Measurements from ENCODE around the gene CBR1. TPM values are rescaled to one million over a fixed set of nuclear protein-coding genes. Genes with fewer than 3 reads are reported as not detected.
"Not testable (repeated sequence)": the region's sequence is repeated elsewhere in the genome, so short reads cannot be mapped to it uniquely, and the experiment has no call there.

Gene CBR1
- polyA plus RNA-seq, 12 donors, result 11.4 to 24.2 (median 20.7) TPM; not detected in 1

DNA sequence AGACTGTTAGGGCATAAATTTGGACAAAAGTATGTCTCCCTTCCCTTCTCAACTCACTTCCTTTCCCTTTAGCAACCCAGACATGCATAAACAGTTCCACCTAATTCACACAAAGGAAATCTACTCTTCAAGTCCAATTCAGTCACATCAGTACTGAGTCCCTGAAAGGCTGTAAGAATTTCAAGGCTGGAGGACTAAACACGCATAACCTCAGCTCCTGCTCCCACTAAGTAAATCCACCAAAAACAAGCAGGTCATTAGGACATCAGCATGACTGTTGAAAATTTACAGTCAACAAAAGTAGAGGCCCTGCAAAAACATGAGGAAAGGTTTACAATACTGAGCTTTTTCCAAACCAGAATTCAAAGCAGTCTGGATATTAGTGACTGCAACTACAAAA, 27.9 kb upstream of the CBR1 start:
- DNase-seq, result no peak

DNA sequence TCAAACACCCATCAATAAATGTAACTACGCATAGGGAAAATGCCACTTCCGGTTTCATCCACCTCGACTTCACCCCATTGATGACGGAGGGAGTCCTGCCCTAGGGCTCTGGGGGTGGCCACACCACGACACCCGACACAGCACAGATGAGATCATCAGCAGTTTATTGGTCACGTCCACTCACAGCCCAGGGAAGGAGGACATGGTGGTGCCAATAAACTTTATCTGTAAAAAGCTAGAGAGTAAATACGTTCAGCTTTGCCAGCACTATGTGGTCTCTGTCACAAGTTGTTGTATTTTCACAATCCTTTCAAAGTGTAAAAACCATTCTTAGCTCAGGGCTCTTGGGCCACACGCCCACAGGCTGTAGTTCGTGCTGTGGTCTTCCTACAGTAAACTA, 25.8 kb upstream of the CBR1 start:
- no peak for DNase-seq

DNA sequence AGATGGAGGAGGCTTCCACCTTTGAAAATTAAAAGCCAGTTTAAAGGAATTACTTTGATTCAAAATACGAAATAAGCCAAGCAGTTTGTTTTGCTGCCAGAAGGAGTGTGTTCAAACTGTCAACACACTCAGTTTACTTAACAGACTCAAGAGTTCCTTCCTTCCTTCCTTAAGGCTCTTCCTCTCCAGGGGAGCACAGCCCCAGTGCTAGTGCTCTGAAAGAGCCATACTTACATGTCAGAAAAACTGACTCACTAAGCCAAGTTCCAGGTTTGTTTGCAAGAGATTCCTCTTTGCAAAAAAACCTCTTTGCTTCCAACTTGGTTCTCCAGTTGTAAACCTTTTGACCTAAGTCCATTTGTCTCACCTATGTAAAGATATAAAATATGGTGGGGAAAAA, 23.8 kb upstream of the CBR1 start:
- DNase-seq, result no peak

DNA sequence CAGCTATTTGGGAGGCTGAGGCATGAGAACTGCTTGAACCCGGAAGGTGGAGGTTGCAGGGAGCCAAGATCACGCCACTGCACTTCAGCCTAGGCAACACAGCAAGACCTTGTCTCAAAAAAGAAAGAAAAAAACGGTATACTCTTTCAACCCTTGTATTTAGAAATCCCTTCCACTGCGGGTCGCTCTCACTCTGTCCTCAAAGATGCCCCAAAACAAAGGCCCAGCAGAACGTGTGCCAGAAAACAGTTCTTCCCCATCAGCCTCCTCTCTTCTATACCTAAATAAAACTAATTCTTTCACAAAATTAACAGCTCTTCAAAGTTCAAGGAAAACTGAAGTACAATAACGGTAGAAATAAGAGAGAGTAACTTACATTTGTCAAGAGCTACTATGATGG, 22.7 kb upstream of the CBR1 start:
- no peak for DNase-seq

DNA sequence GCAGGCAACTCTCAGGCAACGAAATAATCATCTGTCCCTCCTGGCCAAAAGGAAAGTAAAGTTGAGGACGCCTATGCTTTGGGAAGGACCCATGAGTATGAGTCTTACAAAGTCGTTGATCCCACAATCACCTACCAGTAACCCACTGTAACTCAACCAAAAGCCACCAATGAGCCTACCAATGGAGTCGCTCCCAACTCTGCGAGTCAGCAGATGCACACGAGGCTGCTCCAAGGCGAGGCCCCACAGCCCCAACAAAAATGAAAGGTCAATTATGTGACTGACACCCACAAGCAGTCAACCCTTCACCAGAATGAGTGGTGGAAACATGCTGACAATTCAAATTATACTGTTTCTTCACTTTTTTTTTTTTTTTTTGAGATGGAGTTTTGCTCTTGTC, 21.5 kb upstream of the CBR1 start:
- DNase-seq, result no peak

DNA sequence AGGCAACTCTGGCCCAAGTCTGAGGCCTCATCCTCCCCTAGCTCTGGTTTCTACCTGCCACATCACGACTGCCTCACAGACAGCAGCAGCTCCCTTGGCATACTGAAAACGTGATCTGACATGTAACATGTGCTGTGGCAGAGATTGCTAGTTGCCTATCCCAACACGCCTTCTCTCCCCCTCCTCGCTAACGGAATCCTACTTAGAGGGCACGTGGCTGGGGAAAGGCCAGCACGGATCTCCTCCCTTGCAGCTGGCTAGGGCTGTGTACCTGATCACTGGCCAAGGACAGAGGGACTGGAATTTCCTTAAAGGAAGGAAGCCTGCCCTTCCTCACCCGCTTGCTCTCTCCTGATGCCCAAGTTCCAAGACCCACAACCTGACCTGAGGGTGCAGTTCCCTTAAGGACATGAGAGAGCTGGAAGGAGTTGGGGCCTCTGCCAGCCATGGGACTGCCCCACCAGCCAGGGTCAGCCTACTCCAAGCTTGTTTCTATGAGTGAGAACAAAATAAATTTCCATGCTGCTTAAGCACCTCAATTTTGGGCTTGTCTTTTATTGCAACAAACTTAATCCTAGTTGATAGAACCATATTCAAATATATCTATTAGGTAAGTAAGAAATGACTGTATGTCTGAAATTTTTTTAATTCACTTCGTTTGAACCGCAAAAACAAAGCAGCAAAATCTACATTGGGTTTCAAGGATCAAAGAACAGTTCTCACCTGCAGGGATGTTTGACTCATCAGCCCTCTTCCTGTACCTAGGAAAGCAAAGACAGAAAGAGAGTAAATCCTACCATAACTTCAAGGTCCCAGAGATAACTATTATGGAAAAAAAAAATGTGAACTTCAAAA, 16.7 kb upstream of the CBR1 start:
- DNase-seq, result no peak

DNA sequence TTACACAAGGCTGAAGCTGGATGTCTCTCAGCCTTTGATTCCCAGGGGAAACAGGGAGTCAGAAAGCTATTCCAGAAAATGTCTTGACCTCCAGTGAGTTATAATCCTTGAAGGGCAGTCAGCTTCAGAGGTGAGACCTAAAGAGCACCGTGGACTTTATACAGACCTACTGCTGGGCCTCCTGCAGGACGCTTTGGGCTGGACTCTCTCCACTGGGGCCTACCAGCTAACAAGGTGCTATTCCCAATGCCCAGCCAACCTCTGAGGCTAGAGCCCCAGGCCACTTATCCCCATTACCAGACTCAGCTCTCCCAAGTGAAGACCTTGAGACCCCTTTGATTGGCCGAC, 16.1 kb upstream of the CBR1 start:
- no peak for DNase-seq

DNA sequence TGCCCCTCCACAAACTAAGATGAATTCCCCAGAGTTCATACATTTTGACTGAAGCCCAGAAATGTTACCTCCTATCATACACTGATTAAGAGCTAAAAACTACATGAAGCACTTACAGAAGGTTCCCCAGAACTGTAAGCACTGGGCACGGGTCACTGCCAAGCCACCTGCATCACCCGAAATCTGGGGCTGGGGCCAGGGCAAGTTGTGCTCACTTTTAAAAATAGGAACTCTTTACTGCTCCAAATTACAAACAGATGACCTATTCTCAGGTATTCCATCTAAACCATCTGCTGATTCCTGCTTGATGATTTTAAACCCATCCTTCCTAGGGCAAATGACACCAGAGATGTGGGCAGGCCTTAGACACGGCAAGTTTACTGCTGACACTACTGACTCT, 14.3 kb upstream of the CBR1 start:
- DNase-seq, result no peak

DNA sequence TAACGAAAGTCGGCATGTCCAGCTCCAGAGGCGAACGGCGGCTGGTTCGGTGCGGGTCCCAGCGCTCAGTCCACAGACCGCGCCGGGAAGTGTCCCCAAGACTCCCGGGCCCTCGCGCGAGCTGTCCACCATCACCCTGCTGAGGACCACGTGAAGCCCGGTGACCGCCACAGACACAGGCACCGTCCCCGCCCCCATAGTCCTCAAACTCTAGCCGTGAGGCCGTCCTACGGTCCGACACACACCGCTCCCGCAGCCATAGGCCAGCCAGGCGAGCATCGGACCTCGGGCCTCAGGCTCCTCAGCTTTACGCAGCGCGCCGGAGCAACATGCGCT, 10.0 kb upstream of the CBR1 start:
- DNase-seq, result no peak

DNA sequence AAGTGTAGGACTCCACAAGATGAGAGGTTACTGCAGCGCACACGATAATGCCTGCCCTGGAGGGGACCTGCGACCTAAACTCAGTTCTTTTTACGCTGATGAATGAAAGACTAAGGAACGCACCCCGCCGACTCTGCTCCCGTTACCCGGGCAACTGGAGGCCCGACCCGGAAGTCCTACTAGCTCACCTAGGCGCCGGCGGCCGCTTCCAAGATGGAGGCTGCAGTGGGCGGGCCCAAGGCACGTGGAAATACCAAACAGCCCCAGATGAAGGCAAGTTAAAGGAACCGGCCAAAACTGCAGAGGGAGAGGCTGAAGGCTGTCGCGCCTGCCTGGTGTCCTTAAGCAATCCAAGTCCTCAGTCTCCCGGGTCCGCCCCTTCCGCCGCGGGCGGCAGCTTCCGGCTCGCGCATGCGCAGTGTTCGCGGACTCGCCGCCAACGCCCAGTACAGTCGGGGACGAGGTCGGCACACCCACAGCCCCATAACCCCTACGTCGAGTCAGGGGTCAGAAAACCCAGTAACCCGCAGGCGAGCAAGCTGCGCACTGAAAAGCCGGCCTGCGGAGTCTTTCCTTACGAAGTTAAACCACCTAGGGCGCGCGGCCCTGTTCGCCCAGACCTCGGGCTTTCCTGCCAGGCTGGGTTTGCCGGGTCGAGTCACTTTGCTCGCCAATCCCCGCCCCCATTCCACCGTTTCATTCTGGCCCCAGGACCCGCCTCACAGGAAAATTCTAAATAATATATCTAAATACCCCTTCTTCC, 9.5 kb upstream of the CBR1 start, which contains the start of gene SETD4:
Gene SETD4, minus strand, starts transcription at position 368 of the 763 bp plus-strand sequence. CDS start 1,638 bp downstream, outside the sequence.
- DNase-seq, result peak; percentile 94

DNA sequence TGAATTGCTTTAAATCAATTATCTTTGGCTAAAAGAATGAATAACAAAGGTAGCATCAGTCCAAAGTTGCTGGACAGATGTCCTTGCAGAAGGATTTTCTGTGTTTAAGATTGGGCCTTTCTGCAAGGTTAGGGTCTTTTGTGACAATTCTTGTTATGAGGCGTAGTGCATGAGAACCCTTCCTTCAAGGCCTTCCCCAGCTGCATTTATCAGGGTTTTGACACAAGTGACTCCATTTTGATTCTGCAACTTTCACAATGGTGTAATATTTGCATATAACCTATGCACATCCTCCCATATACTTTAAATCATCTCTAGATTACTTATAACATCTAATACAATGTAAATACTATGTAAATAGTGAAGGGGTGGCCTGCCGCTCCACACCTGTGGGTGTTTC, 8.4 kb upstream of the CBR1 start:
- no peak for DNase-seq

DNA sequence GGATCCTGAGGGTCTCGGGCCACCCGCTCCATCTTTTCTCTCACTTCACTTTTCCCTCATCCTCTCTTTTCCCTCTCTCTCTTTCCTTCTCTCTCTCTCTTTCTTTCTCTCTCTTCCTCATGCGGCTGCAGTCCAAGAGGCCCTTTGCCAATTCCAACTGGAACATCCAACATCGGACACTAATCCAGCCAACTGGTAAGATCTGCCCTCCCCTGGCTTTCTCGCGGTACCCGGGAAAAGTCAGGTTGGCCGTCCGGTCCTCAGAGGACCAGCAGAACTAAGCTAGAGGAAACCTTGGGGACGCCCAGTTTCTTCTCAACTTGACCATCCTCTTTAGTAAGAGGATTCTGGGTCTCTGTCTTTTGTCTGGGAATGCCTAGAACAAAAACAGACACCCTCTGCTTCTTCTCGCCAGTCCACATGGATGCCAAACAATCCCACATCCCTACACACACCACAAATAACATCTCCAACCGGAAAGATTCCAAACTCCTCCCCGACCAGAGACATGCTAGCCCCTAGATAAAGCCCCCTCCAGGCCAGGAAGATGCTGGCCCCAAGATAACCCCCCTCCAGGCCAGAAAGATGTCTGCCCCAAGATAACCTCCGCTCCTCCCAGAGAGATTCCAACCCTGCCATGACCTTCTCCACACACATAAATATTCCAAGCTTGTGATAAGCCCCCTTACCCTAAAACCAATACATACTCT, 6.3 kb upstream of the CBR1 start:
- no peak for DNase-seq

DNA sequence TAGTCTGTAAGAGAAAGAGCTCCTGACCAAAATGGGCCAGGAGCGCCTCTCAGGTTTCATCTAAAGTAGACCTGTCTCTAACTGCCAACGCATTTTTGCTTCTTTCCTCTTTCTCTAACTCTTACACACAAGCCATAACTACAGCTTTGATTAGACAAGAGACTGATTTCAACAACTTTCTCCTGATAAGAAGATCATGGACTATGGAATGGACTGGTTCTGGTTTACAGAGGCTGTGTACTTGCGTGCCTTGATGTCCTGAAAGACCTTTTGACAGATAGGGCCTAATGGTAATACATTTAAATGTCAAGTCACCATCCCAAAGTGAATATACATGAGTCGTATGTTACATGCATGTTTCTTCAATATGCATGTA, 5.8 kb upstream of the CBR1 start:
- no peak for DNase-seq

DNA sequence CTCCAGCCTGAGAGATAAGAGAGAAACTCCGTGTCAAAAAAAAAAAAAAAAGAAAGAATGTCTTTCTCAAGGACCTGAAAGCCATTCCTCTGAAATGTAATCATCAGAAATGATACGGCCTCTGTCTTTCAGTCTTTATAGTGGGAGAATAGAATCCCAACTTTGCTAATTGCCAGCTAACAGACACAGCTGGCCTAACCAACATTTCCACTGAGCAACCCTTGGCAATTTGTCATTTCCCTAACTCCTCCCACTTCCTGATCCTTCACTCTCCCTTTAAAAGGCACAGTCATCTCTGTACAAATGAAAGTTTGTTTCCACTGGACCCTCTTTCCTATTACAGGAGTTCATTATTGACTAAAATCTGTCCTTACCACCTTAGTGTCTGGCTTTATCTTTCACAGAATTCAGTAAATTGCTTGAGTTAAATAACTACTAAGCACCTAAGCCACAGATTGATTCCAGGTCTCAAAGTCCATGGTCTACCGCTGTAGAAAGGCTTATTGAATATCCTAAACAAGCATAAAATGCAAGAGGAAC, 4.3 kb upstream of the CBR1 start:
- no peak for DNase-seq

DNA sequence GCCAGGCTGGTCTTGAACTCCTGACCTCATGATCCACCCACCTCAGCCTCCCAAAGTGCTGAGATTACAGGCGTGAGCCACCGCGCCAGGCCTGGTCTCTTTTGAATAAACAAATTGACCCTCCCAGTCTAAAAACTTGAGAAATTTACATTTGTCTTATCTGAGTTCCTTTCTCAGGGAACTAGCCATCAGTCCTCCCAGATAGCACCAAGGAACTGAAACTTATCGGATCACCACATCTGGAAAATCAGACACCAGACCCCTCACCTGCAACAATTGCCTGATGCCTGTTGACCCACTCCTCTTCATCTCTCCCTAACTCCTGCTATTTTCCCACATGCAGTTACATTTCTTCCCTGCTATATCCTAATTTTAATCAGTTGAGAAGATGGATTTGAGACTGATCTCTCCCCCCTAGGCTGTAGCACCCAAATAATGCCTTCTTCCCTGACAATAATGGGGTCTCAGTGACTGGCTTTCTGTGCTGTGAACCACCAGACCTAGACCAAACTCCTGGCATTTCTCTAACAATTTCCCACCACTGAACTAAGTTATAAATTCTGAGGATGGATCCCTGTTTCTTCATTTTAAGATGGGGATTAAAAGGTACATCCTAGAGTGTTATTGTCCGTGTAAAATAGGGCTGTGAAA, 951 bp upstream of the CBR1 start:
- DNase-seq, result no peak

DNA sequence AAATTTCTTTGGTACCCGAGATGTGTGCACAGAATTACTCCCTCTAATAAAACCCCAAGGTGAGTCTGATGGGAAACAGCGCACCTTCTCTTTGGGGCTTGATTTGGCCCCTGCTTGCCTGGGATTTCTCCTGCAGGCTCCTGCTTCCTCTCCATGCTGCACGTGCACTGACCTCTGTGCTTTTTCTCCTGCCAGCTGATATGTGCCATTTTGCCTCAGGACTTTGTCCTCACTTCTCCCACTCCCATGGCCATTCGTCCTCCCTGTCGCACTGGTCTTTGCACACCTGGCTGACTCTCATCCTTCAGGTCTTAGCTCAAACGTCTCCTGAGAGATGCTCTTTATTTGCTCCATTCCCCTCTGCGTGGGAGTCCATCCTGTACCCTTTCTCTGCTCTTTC, 1.2 kb downstream of the CBR1 start:
- no peak for DNase-seq

DNA sequence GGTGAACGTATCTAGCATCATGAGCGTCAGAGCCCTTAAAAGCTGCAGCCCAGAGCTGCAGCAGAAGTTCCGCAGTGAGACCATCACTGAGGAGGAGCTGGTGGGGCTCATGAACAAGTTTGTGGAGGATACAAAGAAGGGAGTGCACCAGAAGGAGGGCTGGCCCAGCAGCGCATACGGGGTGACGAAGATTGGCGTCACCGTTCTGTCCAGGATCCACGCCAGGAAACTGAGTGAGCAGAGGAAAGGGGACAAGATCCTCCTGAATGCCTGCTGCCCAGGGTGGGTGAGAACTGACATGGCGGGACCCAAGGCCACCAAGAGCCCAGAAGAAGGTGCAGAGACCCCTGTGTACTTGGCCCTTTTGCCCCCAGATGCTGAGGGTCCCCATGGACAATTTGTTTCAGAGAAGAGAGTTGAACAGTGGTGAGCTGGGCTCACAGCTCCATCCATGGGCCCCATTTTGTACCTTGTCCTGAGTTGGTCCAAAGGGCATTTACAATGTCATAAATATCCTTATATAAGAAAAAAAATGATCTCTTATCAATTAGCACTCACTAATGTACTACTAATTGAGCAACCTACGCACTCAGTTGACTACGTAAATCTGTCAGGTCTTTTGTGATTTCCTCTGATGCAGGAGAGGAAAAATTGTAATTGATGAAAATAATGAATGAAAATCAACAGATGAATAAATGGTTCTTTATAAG, 2.8 kb downstream of the CBR1 start:
- no peak for DNase-seq

DNA sequence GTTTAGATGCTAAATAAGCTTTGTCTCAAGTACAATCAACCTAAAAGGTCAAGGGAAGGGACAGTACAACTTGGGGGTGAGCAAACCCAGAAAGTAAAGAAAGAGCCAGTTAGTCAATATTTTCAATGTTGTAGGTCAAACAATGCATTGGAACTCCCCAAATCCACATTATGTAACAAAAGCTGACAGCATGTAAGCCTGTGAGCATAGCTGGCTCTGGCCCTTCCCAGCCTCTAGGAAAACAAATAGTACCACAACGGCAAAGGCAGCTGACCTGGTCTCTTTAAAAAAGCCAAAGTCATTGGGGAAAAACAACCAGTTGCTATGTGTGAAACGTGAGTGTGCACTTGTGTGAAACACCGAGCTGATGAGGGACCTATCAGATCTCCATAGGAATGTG, 3.4 kb downstream of the CBR1 start:
- DNase-seq, result no peak

DNA sequence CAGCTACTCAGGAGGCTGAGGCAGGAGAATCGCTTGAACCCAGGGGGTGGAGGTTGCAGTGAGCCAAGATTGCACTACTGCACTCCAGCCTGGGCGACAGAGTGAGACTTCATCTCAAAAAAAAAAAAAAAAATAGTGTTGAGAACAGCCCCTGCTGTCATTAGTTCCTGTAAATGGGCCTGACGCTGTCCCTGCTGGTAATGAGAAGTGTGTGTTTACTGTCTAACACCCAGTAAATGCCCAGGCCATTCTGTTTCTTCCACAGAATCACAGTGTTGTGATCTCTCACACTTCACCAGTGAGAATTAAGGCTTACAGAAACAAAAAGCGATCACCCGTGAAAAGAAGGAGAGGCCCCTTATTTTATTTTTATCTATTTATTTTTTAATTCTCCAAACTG, 4.1 kb downstream of the CBR1 start:
- DNase-seq, result not testable (repeated sequence)

DNA sequence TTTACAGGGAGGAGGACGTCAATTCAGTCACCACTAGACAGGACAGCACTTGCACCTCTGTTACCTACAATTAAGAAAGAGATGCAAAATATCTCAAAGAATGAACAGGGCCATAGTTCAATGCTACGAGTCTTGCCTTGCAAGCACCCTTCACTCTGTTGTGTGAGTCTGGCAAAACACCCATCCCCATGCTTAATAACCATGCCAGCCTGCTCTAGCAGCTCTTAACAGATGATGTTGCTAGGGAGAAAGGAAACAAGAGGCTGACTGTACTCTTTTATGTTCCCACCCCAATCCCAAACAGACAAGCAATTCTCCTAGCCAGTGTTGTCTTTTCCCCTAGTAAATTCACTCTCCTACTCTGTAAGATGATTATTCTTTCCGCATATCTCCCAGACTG, 5.3 kb downstream of the CBR1 start:
- DNase-seq, result no peak

DNA sequence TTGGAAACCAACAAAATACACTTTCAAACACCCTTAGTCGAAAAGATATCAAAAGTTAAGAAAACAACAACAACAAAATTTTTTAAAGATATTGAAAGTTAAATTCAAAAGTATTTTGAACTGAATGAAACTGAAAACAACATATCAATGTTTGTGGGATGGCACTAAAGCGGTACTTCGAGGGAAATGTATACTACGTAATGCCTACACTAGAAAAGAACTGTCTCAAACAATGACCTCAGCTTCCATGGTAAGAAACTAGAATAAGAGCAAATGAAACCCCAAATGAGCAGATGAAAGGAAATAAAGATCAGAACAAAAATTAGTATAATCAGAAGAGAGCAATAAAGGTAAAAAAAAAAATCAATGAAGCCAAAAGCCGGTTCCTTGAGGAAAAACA, 6.1 kb downstream of the CBR1 start:
- no peak for DNase-seq

Measured in muscle of arm (tissue), 12 donors.